HepG2 (cell line): ENCODE measurements around the gene TK2. TPM values are rescaled to one million over a fixed set of nuclear protein-coding genes. Genes with fewer than 3 reads are reported as not detected.

Source experiments
- CBFB ChIP-seq: sonication (generic); formaldehyde crosslinking; IDR thresholded peaks from 2 replicates; pipeline ENCODE4 v1.4.0; 2020; ENCODE audit warnings: missing genetic modification reagents
- ETS1 ChIP-seq: sonication (generic); formaldehyde crosslinking; IDR thresholded peaks from 2 replicates; pipeline ENCODE4 v1.4.0; 2020; ENCODE audit warnings: missing genetic modification reagents
- RERE ChIP-seq: IDR thresholded peaks from 2 replicates; pipeline ENCODE4 v1.6.1; 2016; ENCODE audit warnings: low read depth, missing genetic modification reagents, missing compliant biosample characterization
- TFDP1 ChIP-seq: IDR thresholded peaks from 2 replicates; pipeline ENCODE4 v1.6.1; 2016; ENCODE audit warnings: missing compliant biosample characterization, missing genetic modification reagents, borderline replicate concordance
- ZFP91 ChIP-seq: sonication (generic); formaldehyde crosslinking; IDR thresholded peaks from 2 replicates; pipeline ENCODE4 v1.9.0; 2022; ENCODE audit warnings: missing genetic modification reagents, mild to moderate bottlenecking, borderline replicate concordance
- ZNF567 ChIP-seq: sonication (generic); formaldehyde crosslinking; IDR thresholded peaks from 2 replicates; pipeline ENCODE4 v1.8.1; 2023; ENCODE audit warnings: mild to moderate bottlenecking, missing genetic modification reagents, borderline replicate concordance
- ZNF777 ChIP-seq: sonication (generic); formaldehyde crosslinking; IDR thresholded peaks from 2 replicates; pipeline ENCODE4 v1.4.0; 2020; ENCODE audit warnings: missing genetic modification reagents
- polyA plus RNA-seq, 8 experiments: library from polyadenylated mRNA; depleted of rRNA in 3 of 8; stranded (reverse) in 7 of 8; unstranded in 1 of 8; fragments of >200 nt; fragmentation: Illumina TruSeq in 4 of 8; extraction: Trizol in 4 of 8; gene quantifications; 2 replicates each; pipeline versions ENCODE4 v1.2.1 to v1.2.3, GENCODE V29; 2011 to 2016; ENCODE audit warnings: low read depth in 4 of 8, missing spikeins in 1 of 8, mixed read lengths in 1 of 8; ENCODE audit not compliant: insufficient read depth in 1 of 8
- total RNA-seq, 5 experiments: library from RNA; depleted of rRNA; stranded (reverse); fragments of >200 nt; fragmentation: Illumina TruSeq; extraction: Trizol; gene quantifications; 2 replicates each; pipeline ENCODE4 v1.2.3, GENCODE V29; 2016; ENCODE audit warnings: low read depth in 1 of 5

Gene TK2
- total and polyA plus RNA-seq, 2 of the 13 experiments (the other 11 are each of a cell fraction or from before 2014, with no cell fraction given) = 18.7 to 21.0 TPM

- TF ChIP-seq RERE (CRISPR knock-in tag) (no peak), ZNF777 (CRISPR knock-in tag) (no peak), CBFB (CRISPR knock-in tag) (no peak), ZFP91 (CRISPR knock-in tag) (no peak), TFDP1 (CRISPR knock-in tag) (no peak), ZNF567 (no peak), ETS1 (CRISPR knock-in tag) (no peak)
Observed at GRCh38 chr16:66475232-66475631, 74.7 kb downstream of the TK2 start (continued).
